ENCODE results near the gene CDH23.
"Not testable (repeated sequence)": the region's sequence is repeated elsewhere in the genome, so short reads cannot be mapped to it uniquely, and the experiment has no call there.

CDH23 gene

DNA sequence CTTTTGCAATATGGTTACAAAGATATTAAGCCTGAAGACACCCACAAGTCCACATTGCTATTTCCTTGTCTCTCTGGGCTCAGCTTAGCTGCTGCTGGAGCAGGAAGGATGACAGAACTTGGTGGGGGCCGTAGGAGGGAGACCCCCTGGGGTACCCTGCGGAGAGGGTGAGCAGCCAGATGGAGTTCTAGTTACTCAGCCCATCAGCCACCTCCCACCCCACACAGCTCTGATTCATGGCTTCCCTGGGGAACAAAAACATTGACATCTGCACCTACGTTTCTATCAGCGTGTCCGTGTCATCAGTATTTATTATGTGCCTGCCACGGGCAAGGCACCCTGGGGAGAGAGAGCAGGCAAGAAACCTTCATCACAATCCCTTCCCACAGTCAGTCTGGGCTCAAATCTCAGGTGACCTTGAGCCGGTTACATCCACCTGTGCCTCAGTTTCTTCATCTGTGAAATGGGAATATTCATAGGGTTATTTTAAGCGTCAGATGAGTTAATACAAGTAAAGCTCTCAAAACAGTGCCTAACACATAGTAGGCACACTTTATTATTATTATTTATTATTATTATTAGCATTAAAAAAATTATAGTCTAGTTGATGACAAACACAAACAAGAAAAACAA lies 191.3 kb downstream of the CDH23 start:
- ATAC-seq (no peak), DNase-seq (no peak)
- H3K4me3 Mint-ChIP-seq, result no peak overlapping the region
- H3K9me3 Mint-ChIP-seq, result no peaks in the 10 kb centered on the region
- no peak overlapping the region for H3K27ac Mint-ChIP-seq
- no peaks in the 10 kb centered on the region for H3K27me3 Mint-ChIP-seq
- H3K4me1 Mint-ChIP-seq, result no peaks in the 10 kb centered on the region

DNA sequence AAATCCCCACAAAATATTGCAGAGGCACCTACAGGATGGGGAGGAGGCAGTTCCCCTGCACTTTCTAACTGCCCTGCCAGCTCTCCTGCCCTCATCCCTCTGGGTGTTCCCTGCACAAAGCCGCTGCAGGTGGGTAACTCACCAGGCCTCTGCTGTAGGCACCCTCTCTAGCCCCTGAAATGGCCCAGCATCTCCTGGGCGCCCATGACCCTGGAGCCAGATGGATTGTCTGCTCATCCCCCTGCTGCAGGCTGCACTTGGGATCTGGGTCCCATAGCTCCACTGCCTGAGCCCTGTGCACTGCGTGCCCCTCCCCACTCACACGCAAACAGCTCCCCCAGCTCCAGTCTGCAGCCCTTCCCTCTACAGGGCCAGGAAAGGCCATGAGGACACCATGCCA lies 192.0 kb downstream of the CDH23 start:
- H3K9me3 Mint-ChIP-seq, result no peaks in the 10 kb centered on the region
- ATAC-seq (no peak), DNase-seq (no peak)
- no peak overlapping the region for H3K4me3 Mint-ChIP-seq
- no peak overlapping the region for H3K27ac Mint-ChIP-seq
- H3K27me3 Mint-ChIP-seq, result no peaks in the 10 kb centered on the region
- H3K4me1 Mint-ChIP-seq, result no peaks in the 10 kb centered on the region

DNA sequence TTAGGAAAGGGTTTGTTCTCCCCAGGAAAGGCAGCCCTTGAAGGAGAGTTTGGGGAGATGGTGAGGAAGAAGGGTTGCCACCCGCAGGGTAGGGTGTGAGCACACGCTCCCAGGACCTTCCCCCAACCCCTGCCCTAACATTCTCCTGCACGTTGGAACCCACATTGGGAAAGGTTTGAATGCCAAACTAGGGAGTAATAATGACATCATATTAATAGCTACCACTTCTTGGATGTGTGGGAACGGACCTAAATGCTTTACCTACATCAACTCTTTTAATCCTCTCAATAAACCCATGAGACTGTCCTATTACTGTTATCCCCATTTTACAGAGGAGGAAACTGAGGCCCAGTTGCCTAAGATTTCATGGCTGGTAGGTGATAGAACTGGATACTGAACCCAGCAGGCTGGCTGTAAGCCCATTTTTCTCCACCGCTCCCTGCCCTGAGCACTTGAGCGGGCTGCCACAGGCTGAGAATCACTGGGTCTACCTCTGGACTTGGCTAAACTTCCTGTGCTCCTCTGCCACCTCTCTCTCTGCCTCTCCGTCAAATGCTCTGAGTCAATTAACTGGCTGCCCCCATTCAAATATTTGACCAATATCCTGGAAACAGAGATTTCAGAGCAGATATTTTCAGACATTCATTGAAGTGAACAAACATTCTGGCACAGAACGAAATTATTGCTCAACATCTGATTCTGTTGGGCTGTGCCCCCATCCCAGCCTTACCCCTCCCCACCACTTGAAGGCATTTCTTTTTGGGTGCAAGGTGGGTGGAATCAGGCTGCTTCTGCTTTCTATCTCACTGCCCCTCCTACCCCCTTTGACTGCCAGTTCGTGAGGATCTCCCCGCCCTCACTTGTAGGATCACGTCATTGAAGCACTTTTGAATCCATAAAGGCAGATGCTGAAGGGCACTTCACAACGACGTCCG lies 193.2 kb downstream of the CDH23 start:
- Mint-ChIP-seq H3K27me3 (no peaks in the 10 kb centered on the region), H3K27ac (no peak overlapping the region), H3K4me3 (no peak overlapping the region), H3K4me1 (no peaks in the 10 kb centered on the region), H3K9me3 (no peaks in the 10 kb centered on the region)
- ATAC-seq, result no peak
- DNase-seq, result no peak

DNA sequence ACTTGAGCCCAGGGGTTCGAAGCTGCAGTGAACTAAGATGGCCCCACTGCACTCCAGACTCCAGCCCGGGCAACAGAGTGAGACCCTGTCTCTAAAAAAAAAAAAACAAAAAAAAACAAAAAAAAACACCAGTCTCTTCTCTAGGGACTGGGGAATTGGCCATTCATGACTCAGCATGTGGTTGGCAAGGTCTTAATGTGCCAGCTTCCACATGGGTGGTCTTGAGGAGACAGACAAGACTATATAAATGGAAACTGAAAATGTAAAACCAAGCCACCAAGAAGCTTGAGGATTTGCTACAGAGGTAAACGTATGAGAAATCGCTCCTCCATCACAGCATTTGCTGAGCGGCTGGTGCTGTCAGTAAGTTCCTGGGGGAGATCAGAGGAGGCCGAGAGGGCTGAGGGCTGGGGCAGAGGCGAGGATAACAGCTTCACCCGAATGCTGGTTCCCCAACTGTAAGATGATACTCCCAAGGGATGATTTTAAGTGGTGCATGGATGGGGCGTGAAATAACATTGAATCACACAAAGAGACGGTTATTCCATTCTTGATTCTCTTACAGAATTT lies 194.1 kb downstream of the CDH23 start:
- DNase-seq, result no peak
- Mint-ChIP-seq H3K4me3 (no peak overlapping the region), H3K27ac (no peak overlapping the region), H3K4me1 (no peaks in the 10 kb centered on the region), H3K9me3 (no peaks in the 10 kb centered on the region), H3K27me3 (no peaks in the 10 kb centered on the region)
- ATAC-seq, result no peak

DNA sequence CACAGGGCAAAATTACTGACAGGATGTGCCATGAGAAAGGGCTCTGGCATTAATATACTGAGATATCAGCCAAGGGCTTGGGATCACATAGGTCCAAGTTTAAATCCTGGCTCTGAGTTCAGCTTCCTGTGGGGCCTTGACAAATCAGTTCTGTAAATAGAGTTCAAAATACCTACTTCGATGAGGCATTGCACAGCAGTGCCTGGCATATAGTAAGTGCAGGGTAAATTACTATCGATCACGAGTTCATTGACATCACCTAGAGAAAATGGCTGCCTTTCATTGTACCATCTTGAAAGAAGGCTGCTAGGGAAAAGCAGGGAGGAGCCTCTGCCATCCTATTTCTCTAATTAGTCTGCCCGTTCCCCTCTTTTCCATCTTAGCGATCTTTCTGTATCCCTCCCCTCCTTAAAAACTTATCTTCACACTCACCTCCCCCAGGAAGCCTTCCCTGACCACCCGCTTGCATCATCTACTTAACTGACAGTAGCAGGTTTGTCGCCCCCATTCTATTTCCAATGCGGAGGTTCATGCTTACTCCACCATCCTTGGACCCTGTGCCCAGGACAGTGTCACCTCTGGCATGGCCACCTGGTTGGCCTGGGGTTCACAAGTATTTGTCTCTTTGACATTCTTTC lies 198.3 kb downstream of the CDH23 start:
- no peaks in the 10 kb centered on the region for H3K9me3 Mint-ChIP-seq
- DNase-seq, result no peak
- peak overlapping the region in 1 of 2 donors; percentile 36 for H3K27ac Mint-ChIP-seq
- H3K4me3 Mint-ChIP-seq, result no peak overlapping the region
- H3K27me3 Mint-ChIP-seq, result no peaks in the 10 kb centered on the region
- no peaks in the 10 kb centered on the region for H3K4me1 Mint-ChIP-seq
- ATAC-seq, result no peak

DNA sequence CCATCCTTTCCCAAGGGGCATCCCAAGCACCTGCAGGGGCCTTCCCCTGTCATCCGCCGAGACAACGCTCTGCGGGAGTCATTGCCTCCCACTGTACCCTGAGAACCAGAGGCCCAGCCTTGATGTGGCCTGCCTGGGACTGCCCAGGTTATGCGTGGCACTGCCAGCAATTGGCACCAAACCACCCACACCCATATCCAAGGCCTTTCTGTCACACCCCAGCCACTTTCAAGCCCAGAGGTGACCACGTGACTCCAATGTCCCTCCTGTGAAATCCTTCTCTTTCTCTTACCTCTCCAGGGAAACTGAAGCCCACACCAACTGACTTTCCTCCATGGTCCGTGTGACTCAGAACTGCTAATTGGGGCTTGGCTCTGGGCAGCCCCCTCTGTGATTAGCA lies 198.9 kb downstream of the CDH23 start:
- no peak for ATAC-seq
- no peak for DNase-seq
- H3K4me1 Mint-ChIP-seq, result peaks cover 3% of the 10 kb centered on the region
- H3K4me3 Mint-ChIP-seq, result no peak overlapping the region
- no peaks in the 10 kb centered on the region for H3K27me3 Mint-ChIP-seq
- H3K27ac Mint-ChIP-seq, result no peak overlapping the region
- H3K9me3 Mint-ChIP-seq, result no peaks in the 10 kb centered on the region

DNA sequence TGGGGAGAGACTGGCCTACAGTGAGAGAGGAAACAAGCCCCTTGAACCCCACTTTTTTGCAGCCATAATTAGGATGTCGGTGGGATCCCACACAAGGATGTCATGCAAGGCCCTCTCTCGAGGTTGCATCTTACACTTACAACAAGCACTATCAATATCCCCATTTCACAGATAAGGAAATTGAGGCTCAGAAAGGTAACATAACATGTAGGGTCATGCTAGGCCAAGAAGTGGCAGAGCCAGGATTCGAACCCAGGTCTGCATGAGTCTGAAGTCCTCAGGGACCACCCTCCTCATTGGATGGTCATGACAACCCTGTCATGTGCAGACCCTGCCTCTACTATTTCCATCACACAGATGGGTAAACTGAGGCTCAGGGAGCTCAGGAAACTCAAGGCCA lies 199.4 kb downstream of the CDH23 start:
- H3K4me3 Mint-ChIP-seq, result no peak overlapping the region
- no peaks in the 10 kb centered on the region for H3K27me3 Mint-ChIP-seq
- no peak overlapping the region for H3K27ac Mint-ChIP-seq
- ATAC-seq, result no peak
- H3K9me3 Mint-ChIP-seq, result no peaks in the 10 kb centered on the region
- no peak for DNase-seq
- peaks cover 8% of the 10 kb centered on the region for H3K4me1 Mint-ChIP-seq

DNA sequence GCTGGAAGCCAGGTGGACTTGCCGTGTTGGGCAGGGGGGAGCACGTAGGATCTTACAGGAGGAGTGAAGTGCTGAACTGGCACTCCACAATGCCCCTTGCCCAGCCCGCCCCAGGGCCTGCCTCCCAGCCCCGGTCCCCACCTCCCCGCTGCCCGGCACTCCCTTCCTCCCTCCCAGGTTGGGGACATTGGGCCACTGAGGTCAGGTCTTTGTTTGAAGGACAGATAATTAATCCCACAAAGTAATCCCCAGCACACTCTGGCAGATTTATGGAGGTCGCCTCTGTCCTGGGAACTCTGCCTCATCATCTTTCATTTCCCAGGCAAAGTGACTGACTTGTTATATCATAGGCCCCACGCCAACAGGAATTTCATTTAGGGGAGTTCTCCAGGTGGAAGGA lies 200.0 kb downstream of the CDH23 start:
- H3K9me3 Mint-ChIP-seq, result no peaks in the 10 kb centered on the region
- no peak overlapping the region for H3K4me3 Mint-ChIP-seq
- DNase-seq, result no peak
- H3K4me1 Mint-ChIP-seq, result peaks cover 14% of the 10 kb centered on the region
- no peak for ATAC-seq
- no peaks in the 10 kb centered on the region for H3K27me3 Mint-ChIP-seq
- no peak overlapping the region for H3K27ac Mint-ChIP-seq

DNA sequence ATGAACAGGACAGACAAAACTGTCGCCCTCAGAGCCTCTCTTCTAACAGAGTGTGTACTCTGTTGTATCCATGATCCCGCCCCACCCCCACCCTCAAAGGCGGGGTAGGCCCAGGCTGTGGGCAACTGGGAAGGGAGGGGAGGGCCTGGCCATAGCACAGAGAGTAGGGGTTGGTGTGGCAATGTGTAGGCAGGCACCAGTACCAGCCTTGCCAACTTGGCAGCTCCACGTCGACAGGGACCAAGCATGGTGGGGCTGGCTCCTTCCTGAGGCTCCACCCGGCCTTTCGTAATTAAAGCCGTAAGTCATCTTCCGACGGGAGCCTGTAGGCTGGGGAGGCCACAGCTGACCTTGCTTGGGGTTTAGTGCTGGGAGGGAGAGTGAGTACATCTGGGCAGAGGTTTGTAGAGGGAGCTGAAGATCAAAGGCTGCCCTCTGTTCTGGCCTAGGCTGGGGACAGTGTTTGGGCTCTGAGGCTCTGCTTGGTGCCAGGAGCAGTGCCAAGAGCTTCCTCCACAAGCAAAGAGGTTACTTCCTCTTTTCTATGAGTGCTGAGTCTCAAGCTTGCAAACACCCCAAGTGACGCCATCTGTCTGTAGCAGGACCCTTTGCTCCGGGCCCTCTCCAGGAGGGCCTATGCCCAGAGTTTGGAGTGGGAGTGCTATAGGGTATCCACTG lies 201.2 kb downstream of the CDH23 start:
- ATAC-seq (no peak), DNase-seq (no peak)
- Mint-ChIP-seq H3K27ac (no peak overlapping the region), H3K4me1 (peaks cover 17% of the 10 kb centered on the region), H3K9me3 (no peaks in the 10 kb centered on the region), H3K4me3 (no peak overlapping the region), H3K27me3 (no peaks in the 10 kb centered on the region)

DNA sequence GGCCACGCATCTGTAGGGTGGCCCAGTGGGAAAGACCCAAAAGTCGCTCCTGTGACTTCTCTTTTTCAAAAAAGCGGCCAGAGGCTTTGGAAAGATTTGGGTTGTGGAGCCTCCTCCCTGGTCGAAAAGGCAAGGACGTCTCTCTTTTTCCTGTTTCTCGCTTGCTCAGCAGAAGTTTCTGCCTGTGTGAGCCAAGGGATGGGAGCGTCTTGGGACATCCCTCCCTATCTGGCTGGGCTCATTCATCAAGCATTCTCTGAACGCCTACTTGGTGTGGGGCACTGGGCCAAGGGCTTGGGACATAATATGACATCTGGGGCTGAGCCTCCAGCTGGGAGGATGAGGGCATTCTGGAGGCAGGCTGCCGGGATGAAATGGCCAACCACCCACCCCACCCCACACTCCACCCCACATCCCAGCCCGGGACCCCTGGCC lies 201.9 kb downstream of the CDH23 start:
- Mint-ChIP-seq H3K27me3 (no peaks in the 10 kb centered on the region), H3K9me3 (no peaks in the 10 kb centered on the region), H3K4me3 (no peak overlapping the region), H3K4me1 (peaks cover 22% of the 10 kb centered on the region), H3K27ac (no peak overlapping the region)
- ATAC-seq, result no peak
- no peak for DNase-seq

DNA sequence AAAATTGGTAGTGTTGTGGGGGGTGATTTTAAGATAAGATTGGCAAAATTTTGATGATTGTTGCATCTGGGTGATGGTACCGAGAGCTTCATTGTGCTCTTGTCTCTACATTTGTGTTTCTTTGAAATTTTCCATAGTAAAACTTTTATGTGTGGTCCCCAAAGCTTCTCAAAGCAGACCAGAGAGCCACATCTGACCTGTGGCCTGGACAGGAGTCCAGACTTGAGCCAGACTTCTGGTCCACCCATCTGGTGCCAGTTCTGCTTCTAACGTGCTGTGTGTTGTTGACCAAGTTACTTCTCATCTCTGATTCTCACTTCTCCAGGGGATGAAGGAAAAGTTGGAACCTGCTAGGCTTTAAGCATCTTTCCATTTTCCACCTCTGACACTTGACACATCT lies 202.8 kb downstream of the CDH23 start:
- Mint-ChIP-seq H3K9me3 (no peaks in the 10 kb centered on the region), H3K27ac (no peak overlapping the region), H3K27me3 (no peaks in the 10 kb centered on the region), H3K4me3 (no peak overlapping the region), H3K4me1 (peaks cover 24% of the 10 kb centered on the region)
- DNase-seq (no peak), ATAC-seq (no peak)

DNA sequence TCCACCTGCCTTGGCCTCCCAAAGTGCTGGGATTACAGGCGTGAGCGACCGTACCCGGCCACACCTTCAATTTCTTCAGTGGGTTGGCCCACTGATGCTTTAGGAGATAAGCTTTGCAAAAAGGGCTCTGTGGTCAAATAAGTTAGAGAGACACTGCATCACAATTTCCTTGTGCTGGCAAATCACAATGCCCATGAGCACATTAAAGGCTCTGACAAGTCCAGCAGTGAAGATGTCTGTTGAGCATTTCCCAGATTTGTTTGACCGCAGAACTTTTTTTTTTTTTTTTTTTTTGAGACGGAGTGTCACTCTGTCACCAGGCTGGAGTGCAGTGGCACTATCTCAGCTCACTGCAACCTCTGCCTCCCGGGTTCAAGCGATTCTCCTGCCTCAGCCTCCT lies 203.5 kb downstream of the CDH23 start:
- DNase-seq, H3K27me3 Mint-ChIP-seq, ATAC-seq, H3K4me3 Mint-ChIP-seq, H3K27ac Mint-ChIP-seq, H3K9me3 Mint-ChIP-seq: not testable (repeated sequence)
- H3K4me1 Mint-ChIP-seq, result peaks cover 28% of the 10 kb centered on the region

DNA sequence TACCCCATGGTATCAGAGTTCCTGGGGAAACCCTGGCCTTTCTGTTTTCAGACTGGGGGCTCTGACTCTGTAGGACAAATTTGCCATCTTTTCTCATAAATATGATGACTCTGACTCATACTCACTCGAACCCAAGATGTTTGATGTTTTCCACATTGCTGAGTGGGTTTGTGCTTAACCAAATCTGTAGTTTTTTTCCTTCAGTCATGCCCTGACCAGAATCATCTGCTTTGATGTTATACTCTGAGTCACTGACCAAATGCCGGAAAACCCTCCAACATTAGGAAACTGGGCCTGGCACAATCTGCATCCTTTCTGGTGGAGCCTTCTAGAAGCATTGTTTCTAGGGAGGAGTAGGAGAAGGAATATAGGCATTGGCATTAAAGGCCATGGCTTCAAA lies 204.1 kb downstream of the CDH23 start:
- Mint-ChIP-seq H3K4me3 (peak overlapping the region in 1 of 2 donors; percentile 37), H3K27me3 (no peaks in the 10 kb centered on the region), H3K9me3 (no peaks in the 10 kb centered on the region), H3K27ac (peak overlapping the region; percentile 42 to 69), H3K4me1 (peaks cover 28% of the 10 kb centered on the region)
- DNase-seq (peak; percentile 5 to 28), ATAC-seq (peak; percentile 74)

DNA sequence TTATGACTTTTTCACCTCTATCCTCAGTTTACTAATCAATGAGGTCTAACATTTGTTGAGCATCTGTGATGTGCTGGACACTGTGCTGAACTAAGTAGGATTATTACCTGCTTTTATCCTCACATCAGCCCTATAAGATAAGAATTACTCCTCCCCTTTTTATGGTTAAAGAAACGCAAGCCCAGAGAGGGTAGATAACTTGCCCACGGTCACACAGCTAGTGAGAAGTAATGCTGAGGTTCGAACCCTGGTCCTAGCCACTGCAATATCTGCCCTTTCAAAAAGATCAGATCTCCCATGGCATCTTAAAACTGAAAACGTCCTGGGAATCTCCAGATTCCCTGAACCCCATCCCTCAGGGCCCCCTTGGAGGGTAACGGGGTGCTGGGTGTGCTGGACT lies 204.6 kb downstream of the CDH23 start:
- ATAC-seq, result peak; percentile 6
- H3K27ac Mint-ChIP-seq, result no peak overlapping the region
- no peaks in the 10 kb centered on the region for H3K27me3 Mint-ChIP-seq
- no peaks in the 10 kb centered on the region for H3K9me3 Mint-ChIP-seq
- DNase-seq, result no peak
- H3K4me3 Mint-ChIP-seq, result no peak overlapping the region
- H3K4me1 Mint-ChIP-seq, result peaks cover 28% of the 10 kb centered on the region

DNA sequence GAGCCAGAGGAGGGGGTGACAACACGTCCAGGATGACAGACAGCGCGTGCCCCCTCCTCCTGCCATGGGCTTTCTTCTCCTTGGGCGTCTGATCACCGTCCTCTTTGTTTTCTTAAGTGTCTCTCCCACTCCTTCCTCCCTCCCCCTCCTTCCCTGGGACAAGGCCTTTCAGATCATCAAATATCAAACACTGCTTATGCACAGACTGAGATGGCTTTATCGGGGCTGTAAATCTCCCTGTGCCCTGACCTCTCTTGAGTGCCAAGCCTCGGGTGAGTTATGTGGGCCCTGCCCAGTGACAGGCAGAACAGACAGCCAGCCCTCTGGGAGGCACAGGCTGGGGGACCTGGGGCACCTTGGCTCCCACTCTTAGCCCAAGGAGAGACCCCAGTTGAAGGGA lies 206.4 kb downstream of the CDH23 start:
- H3K27me3 Mint-ChIP-seq, result no peaks in the 10 kb centered on the region
- DNase-seq, result no peak

More for the DNA sequence above, 206.4 kb downstream of the CDH23 start:
- Mint-ChIP-seq H3K4me3 (no peak overlapping the region), H3K9me3 (no peaks in the 10 kb centered on the region), H3K27ac (no peak overlapping the region), H3K4me1 (peaks cover 28% of the 10 kb centered on the region)
- no peak for ATAC-seq

Data from stimulated activated naive CD8-positive, alpha-beta T cell treated with anti-CD3 and anti-CD28 coated beads, Interleukin-15, amount 100 ng/mL, for 72 hours (primary cell).